Measurements from ENCODE around the gene GLYATL1.
A peak's percentile ranks its signal among the peaks of the same experiment; 100 is the strongest.

Gene GLYATL1

DNA sequence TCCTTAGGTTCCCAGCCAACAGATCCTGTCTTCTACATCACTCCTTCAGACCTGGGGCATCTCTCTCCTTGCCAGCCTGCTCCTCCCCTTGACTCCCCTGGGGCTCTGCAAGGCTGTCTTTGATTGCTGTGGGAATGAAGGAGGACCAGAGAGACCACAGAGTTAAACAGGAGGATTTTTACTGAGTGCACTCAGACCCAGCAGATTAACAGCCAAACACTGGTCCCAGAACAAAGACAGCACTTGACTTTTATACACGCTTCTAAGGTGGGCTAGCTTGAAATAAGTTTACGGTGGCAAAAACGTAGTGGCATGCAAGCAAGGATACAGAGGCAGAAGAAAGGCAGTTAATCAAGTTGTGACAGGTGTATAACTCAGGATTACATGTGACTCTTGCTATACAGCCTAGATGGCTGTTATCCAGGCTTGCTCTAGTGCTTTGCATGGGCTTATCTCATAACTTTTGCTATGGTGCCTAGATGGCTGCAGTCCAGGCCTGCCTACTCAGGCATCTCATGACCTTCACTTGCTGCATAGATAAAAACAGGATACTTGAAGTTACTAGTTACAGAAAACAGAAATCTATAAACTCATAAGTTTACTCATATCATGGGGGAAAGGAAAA is 22.0 kb upstream of the GLYATL1 start:
- Mint-ChIP-seq H3K36me3 (ENCODE audit: low read depth) (no peaks in the 10 kb centered on the region), H3K4me3 (no peak overlapping the region), H3K27me3 (no peaks in the 10 kb centered on the region), H3K4me1 (ENCODE audit: low read depth) (peaks cover 18% of the 10 kb centered on the region), H3K9me3 (peaks cover 34% of the 10 kb centered on the region), H3K27ac (no peak overlapping the region)
- intact Hi-C loops (cut with micrococcal nuclease), result no loop called here

DNA sequence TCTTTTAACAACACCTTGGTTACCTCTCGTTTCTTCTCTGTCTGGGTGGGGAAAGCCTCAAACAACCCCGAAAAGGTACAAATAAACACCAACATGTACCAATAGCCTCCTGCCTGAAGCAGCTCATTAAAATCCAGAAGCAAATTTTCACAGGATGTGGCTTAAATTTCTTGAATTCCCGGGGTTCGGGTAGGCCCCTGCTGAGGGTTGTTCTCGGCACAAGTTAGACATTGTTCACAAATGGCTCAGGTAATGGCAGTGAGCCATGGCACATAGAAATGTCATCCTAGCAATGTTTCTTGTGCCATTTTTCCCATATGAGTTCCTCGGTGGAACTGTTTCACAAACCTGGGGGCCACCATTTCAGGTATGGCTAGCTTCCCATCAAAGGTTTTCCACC is 19.7 kb upstream of the GLYATL1 start:
- peaks cover 17% of the 10 kb centered on the region for H3K4me1 Mint-ChIP-seq (ENCODE audit: low read depth)
- no peaks in the 10 kb centered on the region for H3K36me3 Mint-ChIP-seq (ENCODE audit: low read depth)
- H3K27ac Mint-ChIP-seq, result no peak overlapping the region
- intact Hi-C loops (cut with micrococcal nuclease), result no loop called here
- H3K27me3 Mint-ChIP-seq, result peaks cover 2% of the 10 kb centered on the region
- peaks cover 34% of the 10 kb centered on the region for H3K9me3 Mint-ChIP-seq
- no peak overlapping the region for H3K4me3 Mint-ChIP-seq

DNA sequence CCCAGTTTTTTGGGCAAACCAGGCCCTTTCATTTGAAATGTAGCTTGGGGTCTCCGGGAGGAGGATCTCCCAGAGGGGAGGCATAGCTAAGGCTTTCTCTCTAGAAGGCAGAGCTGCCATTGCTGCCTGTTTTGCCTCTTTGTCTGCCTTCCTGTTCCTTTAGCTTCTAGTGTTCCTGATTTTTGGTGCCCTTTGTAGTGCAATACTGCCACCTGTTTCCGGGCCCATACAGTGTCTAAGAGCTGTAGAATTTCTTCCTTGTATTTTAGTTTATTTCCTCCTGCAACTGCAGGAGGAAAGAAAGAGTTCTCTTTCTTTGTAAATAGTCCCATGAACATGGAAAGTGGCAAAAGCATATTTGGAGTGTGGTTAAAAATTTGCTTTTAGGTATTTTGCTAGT is 19.3 kb upstream of the GLYATL1 start:
- H3K36me3 Mint-ChIP-seq (ENCODE audit: low read depth), result no peaks in the 10 kb centered on the region
- intact Hi-C loops (cut with micrococcal nuclease), result loop anchor here (5.0 kb wide), 1 partner anchor 268 kb away; no protein-coding TSS in a partner anchor

DNA sequence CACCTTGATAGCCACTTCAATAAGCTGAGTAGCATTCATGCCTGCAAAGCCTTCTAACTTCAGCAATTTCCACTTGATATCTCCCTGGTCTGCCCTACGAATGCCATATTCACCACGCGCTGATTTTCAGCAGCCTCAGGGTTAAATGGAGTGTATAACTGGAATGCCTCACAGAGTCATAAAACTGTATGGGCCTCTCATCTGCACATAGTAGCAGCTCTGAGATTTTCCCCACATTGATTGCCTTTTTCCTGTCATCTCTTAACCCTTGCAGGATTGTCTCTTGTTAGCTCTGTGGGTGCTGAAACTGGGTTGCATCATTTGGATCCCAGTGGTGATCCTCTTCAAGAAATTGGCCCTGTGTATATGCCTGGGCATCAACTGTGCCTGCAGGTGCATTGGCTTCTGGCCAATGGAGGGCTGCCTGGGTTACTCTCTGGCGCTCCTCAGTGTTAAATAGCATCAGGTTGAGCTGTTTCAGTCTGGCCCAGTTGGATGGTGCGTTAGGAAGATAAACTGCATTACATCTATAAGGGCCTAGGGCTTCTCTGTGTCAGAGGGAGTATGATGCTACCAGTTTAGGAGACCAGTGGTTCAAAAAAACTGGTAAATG is 17.4 kb upstream of the GLYATL1 start:
- peaks cover 20% of the 10 kb centered on the region for H3K9me3 Mint-ChIP-seq
- peaks cover 12% of the 10 kb centered on the region for H3K4me1 Mint-ChIP-seq (ENCODE audit: low read depth)
- peaks cover 2% of the 10 kb centered on the region for H3K27me3 Mint-ChIP-seq
- no peak overlapping the region for H3K4me3 Mint-ChIP-seq
- intact Hi-C loops (cut with micrococcal nuclease), result loop anchor here (5.0 kb wide), 1 partner anchor 270 kb away; no protein-coding TSS in a partner anchor
- H3K27ac Mint-ChIP-seq, result no peak overlapping the region
- no peaks in the 10 kb centered on the region for H3K36me3 Mint-ChIP-seq (ENCODE audit: low read depth)

More for the DNA sequence above, 19.3 kb upstream of the GLYATL1 start:
- Mint-ChIP-seq H3K27me3 (peaks cover 2% of the 10 kb centered on the region), H3K4me1 (ENCODE audit: low read depth) (peaks cover 14% of the 10 kb centered on the region), H3K9me3 (peaks cover 34% of the 10 kb centered on the region), H3K4me3 (no peak overlapping the region), H3K27ac (no peak overlapping the region)

DNA sequence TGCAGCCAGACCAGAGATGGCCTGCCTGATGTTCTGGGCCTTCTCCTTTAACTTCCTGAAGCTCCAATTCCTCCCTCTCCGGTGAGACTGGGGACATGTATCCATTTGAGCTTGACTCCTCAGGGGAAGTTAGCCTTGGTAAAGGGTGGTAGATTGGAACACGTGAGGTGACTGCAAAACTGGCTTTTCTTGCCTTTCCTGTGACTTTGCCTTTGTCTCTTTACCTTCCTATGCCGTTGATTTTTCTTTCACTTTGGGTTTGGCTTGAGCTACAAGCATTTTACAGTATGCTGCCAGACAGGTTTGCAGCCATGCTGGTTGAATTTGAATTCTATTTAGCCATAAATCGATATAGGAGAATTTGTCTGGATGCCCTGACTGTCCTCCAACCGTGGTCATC is 16.8 kb upstream of the GLYATL1 start:
- intact Hi-C loops (cut with micrococcal nuclease), result loop anchor here (5.0 kb wide), 1 partner anchor 270 kb away; no protein-coding TSS in a partner anchor
- H3K27ac Mint-ChIP-seq, result no peak overlapping the region
- H3K4me3 Mint-ChIP-seq, result no peak overlapping the region
- H3K27me3 Mint-ChIP-seq, result peaks cover 4% of the 10 kb centered on the region
- H3K4me1 Mint-ChIP-seq (ENCODE audit: low read depth), result peaks cover 14% of the 10 kb centered on the region
- H3K9me3 Mint-ChIP-seq, result peaks cover 14% of the 10 kb centered on the region
- no peaks in the 10 kb centered on the region for H3K36me3 Mint-ChIP-seq (ENCODE audit: low read depth)

DNA sequence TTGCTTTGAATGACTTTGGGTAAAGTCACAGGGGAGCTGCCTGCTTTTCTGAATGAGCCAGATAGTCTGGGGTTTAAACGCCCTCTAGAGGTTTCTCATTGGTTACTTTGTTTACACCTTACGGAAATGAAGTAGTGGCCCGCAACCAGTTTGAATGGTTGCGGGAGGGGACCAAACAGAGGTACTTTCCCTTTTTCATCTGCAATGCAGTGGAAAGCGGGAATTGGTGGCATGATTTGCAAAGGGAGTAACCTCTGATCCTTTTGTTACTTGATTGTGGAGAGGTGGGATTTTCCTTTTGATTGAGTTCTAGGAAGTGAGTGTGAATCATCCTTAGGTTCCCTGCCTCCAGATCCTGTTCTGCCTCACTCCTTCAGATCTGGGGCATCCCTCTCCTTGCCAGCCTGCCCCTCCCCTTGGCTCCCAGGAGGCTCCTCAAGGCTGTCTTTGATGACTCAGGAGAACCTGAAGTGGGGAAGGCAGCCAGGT is 15.9 kb upstream of the GLYATL1 start:
- H3K36me3 Mint-ChIP-seq (ENCODE audit: low read depth), result no peaks in the 10 kb centered on the region
- H3K4me3 Mint-ChIP-seq, result no peak overlapping the region
- H3K4me1 Mint-ChIP-seq (ENCODE audit: low read depth), result peaks cover 18% of the 10 kb centered on the region
- peak overlapping the region; percentile 25 for H3K27ac Mint-ChIP-seq
- H3K27me3 Mint-ChIP-seq, result peaks cover 10% of the 10 kb centered on the region
- intact Hi-C loops (cut with micrococcal nuclease), result loop anchor here (5.0 kb wide), 1 partner anchor 271 kb away; no protein-coding TSS in a partner anchor
- peaks cover 5% of the 10 kb centered on the region for H3K9me3 Mint-ChIP-seq

DNA sequence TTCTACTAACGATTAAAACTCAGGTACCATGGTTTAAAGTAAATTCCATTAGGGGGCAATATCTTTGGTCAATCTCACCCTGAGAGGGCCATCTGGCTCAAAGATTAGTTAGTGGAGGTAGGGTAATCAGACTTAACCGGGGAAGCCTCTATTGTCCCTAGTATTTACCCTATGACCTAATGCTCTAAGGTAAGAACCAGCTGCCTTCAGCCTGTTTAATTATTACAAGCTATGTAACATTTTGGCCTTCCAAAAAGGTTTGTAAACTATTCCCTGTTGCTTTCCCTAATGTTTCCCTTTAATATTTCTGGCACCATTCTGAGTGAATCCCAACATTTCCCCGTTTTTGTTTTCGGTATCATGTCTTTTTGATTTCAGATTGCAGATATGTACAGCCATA is 15.1 kb upstream of the GLYATL1 start:
- H3K4me1 Mint-ChIP-seq (ENCODE audit: low read depth), result peaks cover 18% of the 10 kb centered on the region
- H3K27ac Mint-ChIP-seq, result no peak overlapping the region
- intact Hi-C loops (cut with micrococcal nuclease), result loop anchor here (5.0 kb wide), 1 partner anchor 272 kb away; no protein-coding TSS in a partner anchor
- H3K4me3 Mint-ChIP-seq, result no peak overlapping the region
- H3K27me3 Mint-ChIP-seq, result peaks cover 11% of the 10 kb centered on the region
- no peaks in the 10 kb centered on the region for H3K9me3 Mint-ChIP-seq
- H3K36me3 Mint-ChIP-seq (ENCODE audit: low read depth), result no peaks in the 10 kb centered on the region

DNA sequence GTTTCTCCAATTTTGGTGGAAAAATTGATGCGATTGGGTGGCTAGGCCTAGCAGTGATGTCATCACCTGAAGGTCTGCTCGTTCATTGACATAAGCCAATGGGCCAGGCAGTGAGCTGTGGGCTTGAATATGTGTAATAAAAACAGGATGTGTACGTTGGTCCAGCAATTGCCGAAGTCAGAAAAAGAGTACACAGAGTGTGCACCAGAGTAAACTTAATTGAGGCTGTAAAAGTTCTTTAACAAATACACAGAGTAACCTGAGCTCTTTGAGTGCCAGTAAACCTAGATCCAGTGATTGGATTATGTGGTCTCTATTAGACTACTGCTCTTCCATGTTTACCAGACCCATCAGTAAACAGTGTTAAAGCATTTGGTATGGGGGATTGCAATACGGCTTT is 13.0 kb upstream of the GLYATL1 start:
- Mint-ChIP-seq H3K4me1 (ENCODE audit: low read depth) (peaks cover 18% of the 10 kb centered on the region), H3K4me3 (no peak overlapping the region), H3K36me3 (ENCODE audit: low read depth) (no peaks in the 10 kb centered on the region), H3K9me3 (no peaks in the 10 kb centered on the region), H3K27ac (no peak overlapping the region), H3K27me3 (peaks cover 11% of the 10 kb centered on the region)
- intact Hi-C loops (cut with micrococcal nuclease), result no loop called here

DNA sequence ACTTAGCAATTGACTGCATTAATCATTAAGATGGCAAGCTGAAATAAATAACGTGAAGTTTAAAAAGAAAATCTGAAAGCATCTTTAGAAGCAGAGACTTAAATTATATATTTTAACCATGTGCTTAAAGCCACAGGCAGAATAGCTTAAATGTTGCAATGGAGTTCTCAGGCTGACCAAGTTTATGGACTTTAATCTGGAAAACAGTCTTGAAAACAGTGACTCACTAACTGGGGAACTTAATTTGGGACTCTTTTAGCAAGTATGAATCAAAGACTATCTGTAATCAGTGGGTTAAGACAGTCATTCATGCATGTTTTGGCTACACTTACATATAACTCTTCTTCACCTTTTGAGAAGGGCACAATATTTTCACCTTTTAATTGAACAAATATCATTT is 12.6 kb upstream of the GLYATL1 start:
- H3K9me3 Mint-ChIP-seq, result no peaks in the 10 kb centered on the region
- no peak overlapping the region for H3K4me3 Mint-ChIP-seq
- H3K27ac Mint-ChIP-seq, result no peak overlapping the region
- no peaks in the 10 kb centered on the region for H3K36me3 Mint-ChIP-seq (ENCODE audit: low read depth)
- intact Hi-C loops (cut with micrococcal nuclease), result no loop called here
- H3K4me1 Mint-ChIP-seq (ENCODE audit: low read depth), result peaks cover 18% of the 10 kb centered on the region
- peaks cover 11% of the 10 kb centered on the region for H3K27me3 Mint-ChIP-seq

DNA sequence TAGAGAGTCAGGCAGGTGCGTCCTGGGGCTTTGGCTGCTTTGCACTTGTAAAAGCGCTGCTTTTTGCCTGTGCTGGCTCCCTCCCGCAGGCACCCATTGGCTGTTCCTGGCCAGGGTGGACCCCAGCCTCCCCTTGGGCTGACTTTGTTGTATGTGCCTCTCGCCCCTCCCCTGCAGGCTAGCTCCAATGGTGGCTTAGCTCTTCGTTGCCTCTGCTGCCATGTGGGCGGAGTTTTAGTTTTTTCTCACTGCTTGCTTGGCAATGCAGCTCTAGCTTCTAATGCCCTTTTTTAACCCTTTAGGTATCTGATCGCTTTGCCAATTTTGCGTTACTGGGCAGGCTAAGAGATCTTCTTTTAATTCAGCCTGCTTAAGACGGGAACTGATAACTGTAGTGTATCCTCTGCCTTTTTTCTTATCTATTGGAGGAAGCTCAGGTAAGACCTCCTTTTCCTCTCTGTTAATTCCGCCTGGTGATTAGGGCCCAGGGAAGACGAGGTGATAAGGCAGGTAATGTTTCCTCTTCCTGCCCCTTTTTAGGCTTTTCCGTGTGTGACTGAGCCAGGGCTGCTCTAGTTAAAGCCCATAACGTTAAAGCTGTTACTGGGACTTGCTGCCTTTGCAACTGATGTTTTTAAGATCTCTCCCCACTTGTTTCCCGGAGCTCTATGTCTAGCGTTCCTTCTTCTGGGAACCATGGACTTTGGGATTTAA is 11.7 kb upstream of the GLYATL1 start:
- intact Hi-C loops (cut with micrococcal nuclease), result no loop called here
- Mint-ChIP-seq H3K4me1 (ENCODE audit: low read depth) (peaks cover 18% of the 10 kb centered on the region), H3K9me3 (no peaks in the 10 kb centered on the region), H3K36me3 (ENCODE audit: low read depth) (no peaks in the 10 kb centered on the region), H3K27me3 (peaks cover 11% of the 10 kb centered on the region), H3K4me3 (no peak overlapping the region), H3K27ac (no peak overlapping the region)

DNA sequence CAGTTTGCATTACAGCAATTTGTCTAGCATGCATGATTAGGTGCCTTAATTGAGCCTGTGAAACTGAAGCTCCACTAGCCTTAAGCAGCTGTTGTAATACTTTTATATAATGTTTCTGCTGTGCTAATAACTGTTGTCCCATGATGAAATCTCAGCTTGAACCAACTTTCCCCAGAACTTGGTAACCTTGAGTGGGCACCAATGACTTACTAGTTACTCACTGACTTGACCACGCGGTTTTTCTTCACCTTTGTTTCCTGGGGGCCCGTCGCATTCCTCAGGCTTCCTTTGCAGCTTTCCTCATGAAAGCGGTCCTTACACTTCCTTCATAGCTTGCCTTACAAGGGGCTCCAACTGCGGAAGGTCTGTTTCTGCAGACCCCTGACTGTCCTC is 11.2 kb upstream of the GLYATL1 start:
- Mint-ChIP-seq H3K27ac (no peak overlapping the region), H3K9me3 (no peaks in the 10 kb centered on the region), H3K4me3 (no peak overlapping the region), H3K27me3 (peaks cover 11% of the 10 kb centered on the region), H3K4me1 (ENCODE audit: low read depth) (peaks cover 15% of the 10 kb centered on the region), H3K36me3 (ENCODE audit: low read depth) (no peaks in the 10 kb centered on the region)
- intact Hi-C loops (cut with micrococcal nuclease), result no loop called here

DNA sequence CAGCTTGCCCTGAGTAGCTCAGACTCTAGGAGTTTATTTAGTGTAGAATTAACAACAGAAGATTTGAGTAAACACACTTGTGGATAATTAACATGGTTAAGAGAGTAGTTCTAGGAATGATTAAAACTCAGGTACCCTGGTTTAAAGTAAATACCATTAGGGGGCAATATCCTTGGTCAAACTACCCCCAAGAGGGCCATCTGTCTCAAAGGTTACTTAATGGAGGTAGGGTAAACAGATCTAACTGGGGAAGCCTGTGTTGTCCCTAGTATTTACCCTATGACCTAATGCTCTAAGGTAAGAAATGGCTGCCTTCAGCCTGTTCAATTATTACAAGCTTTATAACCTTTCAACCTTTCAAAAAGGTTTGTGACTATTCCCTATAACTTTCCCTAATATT is 10.6 kb upstream of the GLYATL1 start:
- Mint-ChIP-seq H3K4me1 (ENCODE audit: low read depth) (peaks cover 9% of the 10 kb centered on the region), H3K27ac (no peak overlapping the region), H3K36me3 (ENCODE audit: low read depth) (no peaks in the 10 kb centered on the region), H3K27me3 (peaks cover 11% of the 10 kb centered on the region), H3K9me3 (no peaks in the 10 kb centered on the region), H3K4me3 (no peak overlapping the region)
- intact Hi-C loops (cut with micrococcal nuclease), result no loop called here

DNA sequence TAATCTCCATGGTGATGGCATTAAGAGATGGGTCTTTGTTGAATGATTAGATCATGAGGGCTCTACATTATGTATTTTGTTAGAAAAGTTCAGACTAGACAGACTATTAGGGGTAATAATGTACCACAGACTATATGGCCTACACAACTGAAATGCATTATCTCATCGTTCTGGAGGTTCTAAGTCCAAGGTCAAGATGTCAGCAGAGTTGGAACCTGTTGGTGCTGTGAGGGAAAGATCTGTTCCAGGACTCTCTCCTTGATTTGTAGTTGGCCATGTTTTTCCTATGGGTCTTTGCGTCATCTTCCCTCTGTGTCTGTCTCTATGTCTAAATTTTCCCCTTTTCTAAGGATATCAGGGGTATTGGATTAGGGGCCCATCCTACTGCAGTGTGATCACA is 8.4 kb upstream of the GLYATL1 start:
- Mint-ChIP-seq H3K36me3 (ENCODE audit: low read depth) (no peaks in the 10 kb centered on the region), H3K27me3 (peaks cover 9% of the 10 kb centered on the region)

DNA sequence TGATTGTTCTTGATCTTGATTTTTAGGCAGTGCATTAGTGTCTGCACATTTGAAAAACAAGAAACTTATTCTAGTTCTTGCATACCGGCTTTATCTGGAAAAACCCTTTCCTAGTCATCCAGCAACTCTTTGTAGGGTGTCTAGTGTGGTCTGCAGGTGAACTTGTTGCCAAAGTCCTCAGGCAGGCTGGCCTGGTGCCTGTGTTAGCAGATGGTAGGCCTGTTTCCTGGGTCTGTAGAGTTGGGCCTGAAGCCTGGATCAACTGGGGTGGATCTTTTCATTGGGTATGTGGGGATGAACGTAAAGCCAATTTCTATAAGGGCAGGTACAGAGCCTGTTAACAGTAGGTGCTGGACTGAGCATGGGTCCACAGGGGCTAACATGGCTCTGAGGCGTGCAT is 5.6 kb upstream of the GLYATL1 start:
- no peaks in the 10 kb centered on the region for H3K36me3 Mint-ChIP-seq (ENCODE audit: low read depth)
- H3K27ac Mint-ChIP-seq, result no peak overlapping the region
- H3K9me3 Mint-ChIP-seq, result no peaks in the 10 kb centered on the region
- H3K27me3 Mint-ChIP-seq, result no peaks in the 10 kb centered on the region
- H3K4me1 Mint-ChIP-seq (ENCODE audit: low read depth), result no peaks in the 10 kb centered on the region
- no peak overlapping the region for H3K4me3 Mint-ChIP-seq
- intact Hi-C loops (cut with micrococcal nuclease), result no loop called here

More for the DNA sequence above, 8.4 kb upstream of the GLYATL1 start:
- Mint-ChIP-seq H3K27ac (no peak overlapping the region), H3K4me1 (ENCODE audit: low read depth) (peaks cover 6% of the 10 kb centered on the region), H3K9me3 (no peaks in the 10 kb centered on the region), H3K4me3 (no peak overlapping the region)
- intact Hi-C loops (cut with micrococcal nuclease), result no loop called here

All from dendritic cell treated with granulocyte-macrophage colony-stimulating factor and Interleukin-4, amounts not matched to agents 40 ng/mL and 50 ng/mL, for 4 days (primary cell).